ENCODE results near the gene PLD3.

- no peak for TF ChIP-seq POLR2A (IDR thresholded peaks at IDR 0.05)
- no peak for TF ChIP-seq CTCF (IDR thresholded peaks at IDR 0.05 in 8 of 11, conservative IDR thresholded peaks at IDR 0.05 in 3 of 11)
These were observed 73.7 kb downstream of the PLD3 start for GRCh38 chr19:40421993-40422747.

All from spleen (tissue), 7 donors.